Tibial nerve (tissue), 3 donors: ENCODE data around the gene SDK1.

Source experiments
- POLR2A ChIP-seq, 2 donors: fragments of 450-650 bp; IDR thresholded peaks; one replicate each; pipeline ENCODE4 v1.6.1; 2017; ENCODE audit warnings: antibody characterized with exemption in 2 of 2, mild to moderate bottlenecking in 2 of 2, moderate library complexity in 2 of 2
- TF ChIP-seq, protein P1 (sequence below), 5 experiments: fragments of 200-600 bp in 3 of 5; fragments of 450-650 bp in 2 of 5; sonication (generic) in 3 of 5; IDR thresholded peaks; one replicate each; pipeline ENCODE4 v1.5.1; 2016 to 2019; ENCODE audit warnings: antibody characterized with exemption in 5 of 5, mild to moderate bottlenecking in 3 of 5, moderate library complexity in 2 of 5

DNA sequence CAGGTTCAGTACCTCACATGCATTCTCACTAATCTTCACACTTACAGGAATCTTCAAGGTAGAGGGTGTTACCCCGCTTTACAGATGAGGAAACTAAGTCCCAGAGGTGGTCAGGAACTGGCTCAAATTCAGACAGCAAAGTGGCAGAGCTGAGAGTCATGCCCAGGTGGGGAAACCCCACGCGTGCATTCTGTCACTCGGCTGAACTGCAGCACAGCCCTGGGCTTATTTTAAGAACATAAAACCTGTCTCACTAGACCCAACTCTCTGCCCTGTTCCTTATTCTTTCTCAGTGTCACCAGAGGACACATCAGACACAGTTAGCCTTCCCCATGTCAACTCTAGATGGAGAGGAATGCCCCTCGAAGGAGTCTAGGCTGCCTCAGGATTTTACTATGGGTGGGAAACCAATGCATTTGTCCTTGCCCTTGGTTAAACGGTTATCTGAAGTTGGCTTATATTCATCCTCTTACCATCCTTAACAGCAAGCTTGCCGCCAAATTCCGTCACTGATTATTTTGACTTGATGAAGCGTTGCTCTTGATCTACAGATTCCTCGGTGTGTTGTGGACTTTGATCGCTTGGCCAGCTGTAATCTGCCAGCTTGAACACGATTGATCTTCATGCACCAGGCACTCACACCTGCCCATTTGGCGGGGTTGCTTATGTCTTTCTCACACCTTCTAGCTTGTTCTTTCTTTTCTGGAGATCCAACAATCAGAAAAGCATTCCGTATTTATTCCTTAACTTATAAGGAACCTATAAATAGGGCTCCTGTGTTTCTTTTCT is 627.9 kb downstream of the SDK1 start:
- TF ChIP-seq, protein P1, sequence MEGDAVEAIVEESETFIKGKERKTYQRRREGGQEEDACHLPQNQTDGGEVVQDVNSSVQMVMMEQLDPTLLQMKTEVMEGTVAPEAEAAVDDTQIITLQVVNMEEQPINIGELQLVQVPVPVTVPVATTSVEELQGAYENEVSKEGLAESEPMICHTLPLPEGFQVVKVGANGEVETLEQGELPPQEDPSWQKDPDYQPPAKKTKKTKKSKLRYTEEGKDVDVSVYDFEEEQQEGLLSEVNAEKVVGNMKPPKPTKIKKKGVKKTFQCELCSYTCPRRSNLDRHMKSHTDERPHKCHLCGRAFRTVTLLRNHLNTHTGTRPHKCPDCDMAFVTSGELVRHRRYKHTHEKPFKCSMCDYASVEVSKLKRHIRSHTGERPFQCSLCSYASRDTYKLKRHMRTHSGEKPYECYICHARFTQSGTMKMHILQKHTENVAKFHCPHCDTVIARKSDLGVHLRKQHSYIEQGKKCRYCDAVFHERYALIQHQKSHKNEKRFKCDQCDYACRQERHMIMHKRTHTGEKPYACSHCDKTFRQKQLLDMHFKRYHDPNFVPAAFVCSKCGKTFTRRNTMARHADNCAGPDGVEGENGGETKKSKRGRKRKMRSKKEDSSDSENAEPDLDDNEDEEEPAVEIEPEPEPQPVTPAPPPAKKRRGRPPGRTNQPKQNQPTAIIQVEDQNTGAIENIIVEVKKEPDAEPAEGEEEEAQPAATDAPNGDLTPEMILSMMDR (IDR thresholded peaks at IDR 0.05) = no peak
- TF ChIP-seq POLR2A (IDR thresholded peaks at IDR 0.05) = no peak
